KMS-11 (cell line): ENCODE data around the gene WDR49.

ENCODE experiments used
- H2AFZ ChIP-seq: fragments of 200-600 bp; sonication (generic); 2 replicates; pipeline ENCODE4 v1.6.1; 2016; ENCODE audit warnings: antibody characterized with exemption, mixed run types, low read depth
- H3K27ac ChIP-seq: fragments of 200-600 bp; sonication (generic); 2 replicates; pipeline ENCODE4 v1.6.1; 2016; ENCODE audit warnings: mild to moderate bottlenecking, mixed run types
- H3K27me3 ChIP-seq: fragments of 200-600 bp; sonication (generic); 2 replicates; pipeline ENCODE4 v1.6.1; 2017; ENCODE audit warnings: mild to moderate bottlenecking, low read depth, mixed run types, moderate library complexity; ENCODE audit not compliant: insufficient read depth
- H3K36me3 ChIP-seq: fragments of 200-600 bp; sonication (generic); 2 replicates; pipeline ENCODE4 v1.6.1; 2017; ENCODE audit warnings: mild to moderate bottlenecking, mixed run types; ENCODE audit not compliant: insufficient read depth
- H3K4me1 ChIP-seq: fragments of 200-600 bp; sonication (generic); 2 replicates; pipeline ENCODE4 v1.6.1; 2016; ENCODE audit warnings: mild to moderate bottlenecking, low read depth, mixed run types; ENCODE audit not compliant: poor library complexity, severe bottlenecking
- H3K4me2 ChIP-seq: fragments of 200-600 bp; sonication (generic); 2 replicates; pipeline ENCODE4 v1.7.0; 2016; ENCODE audit warnings: mild to moderate bottlenecking, mixed run types
- H3K4me3 ChIP-seq: fragments of 200-600 bp; sonication (generic); IDR thresholded peaks from 2 replicates; pipeline ENCODE4 v1.6.1; 2017; ENCODE audit warnings: low read depth, low read length, mixed read lengths; ENCODE audit not compliant: insufficient read depth
- H3K79me2 ChIP-seq: fragments of 200-600 bp; sonication (generic); 2 replicates; pipeline ENCODE4 v1.6.1; 2016; ENCODE audit warnings: low read depth, mixed run types; ENCODE audit not compliant: insufficient read depth
- H3K9ac ChIP-seq: fragments of 200-600 bp; sonication (generic); 2 replicates; pipeline ENCODE4 v1.6.1; 2016; ENCODE audit warnings: mild to moderate bottlenecking, mixed run types
- H4K20me1 ChIP-seq: fragments of 200-600 bp; sonication (generic); 2 replicates; pipeline ENCODE4 v1.6.1; 2016; ENCODE audit warnings: mild to moderate bottlenecking, mixed run types; ENCODE audit not compliant: insufficient read depth
- CTCF ChIP-seq: fragments of 200-600 bp; sonication (generic); conservative IDR thresholded peaks from 2 replicates; pipeline ENCODE4 v1.6.1; 2017; ENCODE audit warnings: low read depth, mild to moderate bottlenecking, antibody characterized with exemption, low read length, moderate library complexity, mixed read lengths

The WDR49 gene

GRCh38 chr3:167651826-167652225 is 1.9 kb downstream of the WDR49 start:
- Histone ChIP-seq H3K27ac (no peak overlapping the region), H3K4me1 (no peaks in the 10 kb centered on the region)

GRCh38 chr3:167650459-167650858 is 3.3 kb downstream of the WDR49 start:
- Histone ChIP-seq H3K4me2 (no peak overlapping the region), H2AFZ (no peak overlapping the region), H3K27ac (no peak overlapping the region), H3K36me3 (no peaks in the 10 kb centered on the region), H3K79me2 (no peaks in the 10 kb centered on the region), H3K27me3 (no peaks in the 10 kb centered on the region), H4K20me1 (no peaks in the 10 kb centered on the region), H3K4me3 (no peak overlapping the region), H3K9ac (no peak overlapping the region), H3K4me1 (no peaks in the 10 kb centered on the region)
- TF ChIP-seq CTCF = no peak

More at GRCh38 chr3:167651826-167652225, 1.9 kb downstream of the WDR49 start:
- no peaks in the 10 kb centered on the region for H3K36me3 ChIP-seq
- TF ChIP-seq CTCF = no peak
- no peak overlapping the region for H3K4me3 ChIP-seq
- no peak overlapping the region for H2AFZ ChIP-seq
- no peak overlapping the region for H3K9ac ChIP-seq
- no peak overlapping the region for H3K4me2 ChIP-seq
- no peaks in the 10 kb centered on the region for H3K27me3 ChIP-seq
- H4K20me1 ChIP-seq = no peaks in the 10 kb centered on the region
- H3K79me2 ChIP-seq = no peaks in the 10 kb centered on the region

- no peak overlapping the region for H3K9ac ChIP-seq
- no peaks in the 10 kb centered on the region for H3K4me1 ChIP-seq
- H3K27me3 ChIP-seq = no peaks in the 10 kb centered on the region
- no peak for TF ChIP-seq CTCF
- H4K20me1 ChIP-seq = no peaks in the 10 kb centered on the region
- H3K4me3 ChIP-seq = no peak overlapping the region
- no peak overlapping the region for H3K27ac ChIP-seq
- H3K4me2 ChIP-seq = no peak overlapping the region
- H3K79me2 ChIP-seq = no peaks in the 10 kb centered on the region
- no peak overlapping the region for H2AFZ ChIP-seq
- H3K36me3 ChIP-seq = no peaks in the 10 kb centered on the region
Observed at GRCh38 chr3:167649746-167650145, 4.0 kb downstream of the WDR49 start.

GRCh38 chr3:167644611-167645010 is 9.1 kb downstream of the WDR49 start:
- no peak for TF ChIP-seq CTCF
- no peaks in the 10 kb centered on the region for H3K36me3 ChIP-seq
- H3K79me2 ChIP-seq = no peaks in the 10 kb centered on the region
- no peaks in the 10 kb centered on the region for H3K27me3 ChIP-seq
- H3K27ac ChIP-seq = no peak overlapping the region
- H3K4me1 ChIP-seq = no peaks in the 10 kb centered on the region
- no peak overlapping the region for H3K4me2 ChIP-seq
- no peak overlapping the region for H2AFZ ChIP-seq
- no peak overlapping the region for H3K4me3 ChIP-seq
- no peak overlapping the region for H3K9ac ChIP-seq
- no peaks in the 10 kb centered on the region for H4K20me1 ChIP-seq
